HCT116 (cell line): ENCODE results near the gene DEPDC4. TPM values are rescaled to one million over a fixed set of nuclear protein-coding genes. Genes with fewer than 3 reads are reported as not detected.
"Not testable (repeated sequence)": the region's sequence is repeated elsewhere in the genome, so short reads cannot be mapped to it uniquely, and the experiment has no call there.

ENCODE experiments used
- ATAC-seq: fragments of 200-7000 bp; cut with Tn5 transposase; 2 replicates; pipeline ENCODE4 v1.9.1; 2020; ENCODE audit warnings: mild to moderate bottlenecking, moderate library complexity
- BruUV-seq: library from RNA; stranded (reverse); fragments of 400-500 nt; replicated peaks from 2 replicates; lab custom pipeline; 2021; lab: Mats Ljungman, UMichigan
- CTCF ChIA-PET: fragments of 300-600 bp; sonication (Branson Sonifier 250); formaldehyde crosslinking; loops from one replicate; lab custom pipeline; 2021; ENCODE audit warnings: antibody characterized with exemption; lab: Charles Lee
- POLR2A ChIA-PET: fragments of 300-600, 350-600 bp; sonication (Branson Sonifier 250); formaldehyde crosslinking; loops from one replicate; lab custom pipeline; 2021; ENCODE audit warnings: antibody characterized with exemption; lab: Charles Lee
- RAD21 ChIA-PET, 2 experiments: fragments of 300-600 bp; sonication (Branson Sonifier 250); formaldehyde crosslinking; loops; one replicate each; lab custom pipeline; 2023; ENCODE audit warnings: low total read pairs in 2 of 2; ENCODE audit not compliant: uncharacterized antibody in 2 of 2, unreplicated experiment in 2 of 2, low non-redundant PET in 1 of 2; lab: Charles Lee
- DNase-seq: peaks from one replicate; pipeline ENCODE4 v3.0.0-alpha.2; 2010; ENCODE audit warnings: low read depth, low spot score
- H2AFZ ChIP-seq: fragments of 200-600 bp; shearing (Covaris generic), sonication (generic); 2 replicates; pipeline ENCODE4 v1.6.1; 2017; ENCODE audit warnings: low read depth, mixed run types, mixed read lengths, antibody characterized with exemption, low read length; ENCODE audit not compliant: poor library complexity, severe bottlenecking
- H3K27ac ChIP-seq: 2 replicates; pipeline ENCODE4 v1.5.1; 2012; ENCODE audit warnings: low read depth, low read length
- H3K27me3 ChIP-seq: fragments of 200-600 bp; sonication (generic); 2 replicates; pipeline ENCODE4 v1.6.1; 2016; ENCODE audit warnings: mixed run types, low read length, mixed read lengths; ENCODE audit not compliant: insufficient read depth
- H3K36me3 ChIP-seq, 2 experiments: fragments of 200-500 bp in 1 of 2; fragments of 200-600 bp in 1 of 2; sonication (Bioruptor generic) in 1 of 2; sonication (generic) in 1 of 2; 2 replicates each; pipeline versions ENCODE4 v1.5.1 to v1.6.1; 2014 to 2016; ENCODE audit warnings: low read length in 2 of 2, inconsistent platforms in 1 of 2, mixed read lengths in 1 of 2, mixed run types in 1 of 2; ENCODE audit not compliant: insufficient read depth in 2 of 2, control insufficient read depth in 1 of 2
- H3K4me1 ChIP-seq, 2 experiments: fragments of 200-600 bp in 1 of 2; sonication (generic) in 1 of 2; 2 replicates each; pipeline versions ENCODE4 v1.5.1 to v1.6.1; 2012 to 2017; ENCODE audit warnings: low read length in 2 of 2, inconsistent platforms in 1 of 2, mild to moderate bottlenecking in 1 of 2, mixed read lengths in 1 of 2, mixed run types in 1 of 2, moderate library complexity in 1 of 2; ENCODE audit not compliant: insufficient read depth in 2 of 2, control insufficient read depth in 1 of 2
- H3K4me2 ChIP-seq: fragments of 200-600 bp; sonication (generic); 2 replicates; pipeline ENCODE4 v1.6.1; 2017; ENCODE audit warnings: mixed run types, low read length, mixed read lengths
- H3K4me3 ChIP-seq, 2 experiments: fragments of 200-600 bp in 1 of 2; sonication (generic) in 1 of 2; replicated peaks in 1 of 2; 2 replicates each; pipeline ENCODE4 v1.5.1; 2011 to 2016; ENCODE audit warnings: low read length in 2 of 2, control low read depth in 1 of 2, low read depth in 1 of 2, mild to moderate bottlenecking in 1 of 2, mixed read lengths in 1 of 2, mixed run types in 1 of 2
- H3K79me2 ChIP-seq: fragments of 200-600 bp; sonication (generic); 2 replicates; pipeline ENCODE4 v1.6.1; 2017; ENCODE audit warnings: mild to moderate bottlenecking, mixed run types, low read length, moderate library complexity, mixed read lengths; ENCODE audit not compliant: insufficient read depth
- H3K9ac ChIP-seq: fragments of 200-600 bp; sonication (generic); 2 replicates; pipeline ENCODE4 v1.6.1; 2016; ENCODE audit warnings: low read length, mixed read lengths
- H3K9me2 ChIP-seq: fragments of 200-600 bp; sonication (generic), shearing (Covaris generic); 2 replicates; pipeline ENCODE4 v1.6.1; 2017; ENCODE audit warnings: mixed run types, mild to moderate bottlenecking, moderate library complexity; ENCODE audit not compliant: insufficient read depth
- H3K9me3 ChIP-seq, 2 experiments: fragments of 200-500 bp in 1 of 2; fragments of 200-600 bp in 1 of 2; sonication (Bioruptor generic) in 1 of 2; sonication (generic) in 1 of 2; 2 replicates each; pipeline ENCODE4 v1.6.1; 2014 to 2017; ENCODE audit warnings: low read length in 2 of 2, mixed read lengths in 2 of 2, inconsistent platforms in 1 of 2, low read depth in 1 of 2, mild to moderate bottlenecking in 1 of 2, mixed run types in 1 of 2, moderate library complexity in 1 of 2; ENCODE audit not compliant: control insufficient read depth in 1 of 2, insufficient read depth in 1 of 2
- H4K20me1 ChIP-seq: fragments of 200-600 bp; sonication (generic), shearing (Covaris generic); 2 replicates; pipeline ENCODE4 v1.6.1; 2017; ENCODE audit warnings: mixed run types, mild to moderate bottlenecking, moderate library complexity; ENCODE audit not compliant: insufficient read depth
- EZH2phosphoT487 ChIP-seq: fragments of 200-600 bp; IDR thresholded peaks from 2 replicates; pipeline ENCODE4 v1.6.1; 2018; ENCODE audit warnings: antibody characterized with exemption, borderline replicate concordance
- POLR2A ChIP-seq: IDR thresholded peaks from 2 replicates; pipeline ENCODE4 v1.7.0; 2011; ENCODE audit warnings: borderline replicate concordance; ENCODE audit not compliant: insufficient read depth, insufficient read length; ENCODE audit errors: extremely low read depth
- ZFX ChIP-seq: fragments of 450-650 bp; IDR thresholded peaks from 2 replicates; pipeline ENCODE4 v1.6.1; 2017
- intact Hi-C: fragments of 100-400 bp; cut with micrococcal nuclease; formaldehyde crosslinking; loops from 2 replicates; pipeline ENCODE4 v1.10.0; 2022
- total RNA-seq: library from RNA; stranded (reverse); gene quantifications from one replicate; pipeline ENCODE4 v1.2.1, GENCODE V29; 2021; ENCODE audit not compliant: unreplicated experiment
- TF ChIP-seq, protein P1 (sequence below): IDR thresholded peaks from 2 replicates; pipeline ENCODE4 v1.6.1; 2011; ENCODE audit warnings: mild to moderate bottlenecking, low read length, moderate library complexity; ENCODE audit not compliant: insufficient replicate concordance; ENCODE audit errors: extremely low read depth
- TF ChIP-seq, protein P2 (sequence below): IDR thresholded peaks from 2 replicates; pipeline ENCODE4 v1.6.1; 2012; ENCODE audit warnings: low read depth

Gene DEPDC4
- total RNA-seq, 1 experiment from 2014 or later: 3.4 TPM

DNA sequence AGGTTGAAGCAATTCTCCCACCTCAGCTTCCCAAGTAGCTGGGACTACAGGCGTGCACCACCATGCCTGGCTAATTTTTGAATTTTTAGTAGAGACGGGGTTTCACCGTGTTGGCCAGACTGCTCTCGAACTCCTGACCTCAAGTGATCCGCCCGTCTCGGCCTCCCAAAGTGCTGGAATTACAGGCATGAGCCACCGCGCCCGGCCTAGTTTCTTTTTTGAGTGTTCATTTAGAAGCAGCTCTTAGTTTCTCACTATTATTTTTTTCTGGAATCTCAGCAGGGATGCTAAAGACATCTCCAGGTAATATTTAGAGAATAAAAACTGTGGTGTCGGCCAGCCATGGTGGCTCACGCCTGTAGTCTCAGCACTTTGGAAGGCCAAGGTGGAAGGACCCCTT is 17.7 kb upstream of the DEPDC4 start:
- DNase-seq, POLR2A ChIA-PET, H3K27me3 ChIP-seq, H4K20me1 ChIP-seq, ATAC-seq, H3K4me2 ChIP-seq, CTCF ChIA-PET, RAD21 ChIA-PET, BruUV-seq, H3K9me2 ChIP-seq, H3K4me1 ChIP-seq, H2AFZ ChIP-seq, H3K9ac ChIP-seq, H3K4me3 ChIP-seq, intact Hi-C loops, H3K27ac ChIP-seq, H3K36me3 ChIP-seq, H3K9me3 ChIP-seq: not testable (repeated sequence)
- H3K79me2 ChIP-seq: peaks cover 20% of the 10 kb centered on the region

DNA sequence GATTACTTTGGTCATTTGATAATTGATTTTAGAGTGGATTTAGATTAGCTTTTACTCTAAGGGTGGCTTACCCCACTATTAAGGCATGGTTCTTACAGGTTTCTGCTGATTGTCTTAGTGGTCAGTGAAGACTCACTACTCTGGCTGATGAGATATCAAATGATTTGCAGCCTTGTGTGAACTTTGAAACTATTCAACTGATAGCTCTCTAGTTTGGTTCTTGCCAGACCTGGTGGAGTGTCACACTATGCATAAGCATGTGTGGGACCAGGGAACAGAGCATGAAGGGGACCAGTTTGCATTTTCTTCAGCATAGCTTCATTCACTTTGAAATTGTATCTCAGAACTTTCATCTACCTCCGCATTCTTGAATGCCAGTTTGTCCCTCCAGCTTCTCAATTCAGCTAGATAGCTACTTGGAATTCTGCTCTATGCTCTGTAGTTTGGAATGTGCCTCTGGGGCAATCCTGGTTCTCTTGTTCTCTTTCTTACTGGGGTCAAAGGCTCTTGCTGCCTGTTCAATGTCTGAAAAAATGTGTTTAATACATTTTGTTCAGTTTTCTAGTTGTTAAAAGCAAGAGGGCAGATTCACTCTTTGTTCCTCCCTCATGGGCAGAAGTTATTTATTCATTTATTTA is 12.8 kb upstream of the DEPDC4 start:
- no peak overlapping the region for H3K27ac ChIP-seq
- ChIA-PET POLR2A (no interaction called here), RAD21 (no interaction called here), CTCF (no interaction called here)
- no peak overlapping the region for H3K4me3 ChIP-seq
- no peaks in the 10 kb centered on the region for H3K36me3 ChIP-seq
- DNase-seq (no peak), ATAC-seq (no peak)
- H3K4me1 ChIP-seq: no peaks in the 10 kb centered on the region
- no peaks in the 10 kb centered on the region for H4K20me1 ChIP-seq
- H3K27me3 ChIP-seq: no peaks in the 10 kb centered on the region
- no peaks in the 10 kb centered on the region for H3K9me2 ChIP-seq
- no TSS peak for BruUV-seq
- TF ChIP-seq EZH2phosphoT487: no peak
- TF ChIP-seq, protein P1, sequence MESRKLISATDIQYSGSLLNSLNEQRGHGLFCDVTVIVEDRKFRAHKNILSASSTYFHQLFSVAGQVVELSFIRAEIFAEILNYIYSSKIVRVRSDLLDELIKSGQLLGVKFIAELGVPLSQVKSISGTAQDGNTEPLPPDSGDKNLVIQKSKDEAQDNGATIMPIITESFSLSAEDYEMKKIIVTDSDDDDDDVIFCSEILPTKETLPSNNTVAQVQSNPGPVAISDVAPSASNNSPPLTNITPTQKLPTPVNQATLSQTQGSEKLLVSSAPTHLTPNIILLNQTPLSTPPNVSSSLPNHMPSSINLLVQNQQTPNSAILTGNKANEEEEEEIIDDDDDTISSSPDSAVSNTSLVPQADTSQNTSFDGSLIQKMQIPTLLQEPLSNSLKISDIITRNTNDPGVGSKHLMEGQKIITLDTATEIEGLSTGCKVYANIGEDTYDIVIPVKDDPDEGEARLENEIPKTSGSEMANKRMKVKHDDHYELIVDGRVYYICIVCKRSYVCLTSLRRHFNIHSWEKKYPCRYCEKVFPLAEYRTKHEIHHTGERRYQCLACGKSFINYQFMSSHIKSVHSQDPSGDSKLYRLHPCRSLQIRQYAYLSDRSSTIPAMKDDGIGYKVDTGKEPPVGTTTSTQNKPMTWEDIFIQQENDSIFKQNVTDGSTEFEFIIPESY: no peak
- TF ChIP-seq POLR2A: no peak
- TF ChIP-seq ZFX: no peak
- TF ChIP-seq, protein P2, sequence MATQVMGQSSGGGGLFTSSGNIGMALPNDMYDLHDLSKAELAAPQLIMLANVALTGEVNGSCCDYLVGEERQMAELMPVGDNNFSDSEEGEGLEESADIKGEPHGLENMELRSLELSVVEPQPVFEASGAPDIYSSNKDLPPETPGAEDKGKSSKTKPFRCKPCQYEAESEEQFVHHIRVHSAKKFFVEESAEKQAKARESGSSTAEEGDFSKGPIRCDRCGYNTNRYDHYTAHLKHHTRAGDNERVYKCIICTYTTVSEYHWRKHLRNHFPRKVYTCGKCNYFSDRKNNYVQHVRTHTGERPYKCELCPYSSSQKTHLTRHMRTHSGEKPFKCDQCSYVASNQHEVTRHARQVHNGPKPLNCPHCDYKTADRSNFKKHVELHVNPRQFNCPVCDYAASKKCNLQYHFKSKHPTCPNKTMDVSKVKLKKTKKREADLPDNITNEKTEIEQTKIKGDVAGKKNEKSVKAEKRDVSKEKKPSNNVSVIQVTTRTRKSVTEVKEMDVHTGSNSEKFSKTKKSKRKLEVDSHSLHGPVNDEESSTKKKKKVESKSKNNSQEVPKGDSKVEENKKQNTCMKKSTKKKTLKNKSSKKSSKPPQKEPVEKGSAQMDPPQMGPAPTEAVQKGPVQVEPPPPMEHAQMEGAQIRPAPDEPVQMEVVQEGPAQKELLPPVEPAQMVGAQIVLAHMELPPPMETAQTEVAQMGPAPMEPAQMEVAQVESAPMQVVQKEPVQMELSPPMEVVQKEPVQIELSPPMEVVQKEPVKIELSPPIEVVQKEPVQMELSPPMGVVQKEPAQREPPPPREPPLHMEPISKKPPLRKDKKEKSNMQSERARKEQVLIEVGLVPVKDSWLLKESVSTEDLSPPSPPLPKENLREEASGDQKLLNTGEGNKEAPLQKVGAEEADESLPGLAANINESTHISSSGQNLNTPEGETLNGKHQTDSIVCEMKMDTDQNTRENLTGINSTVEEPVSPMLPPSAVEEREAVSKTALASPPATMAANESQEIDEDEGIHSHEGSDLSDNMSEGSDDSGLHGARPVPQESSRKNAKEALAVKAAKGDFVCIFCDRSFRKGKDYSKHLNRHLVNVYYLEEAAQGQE: no peak
- H2AFZ ChIP-seq: no peak overlapping the region
- no peak overlapping the region for H3K4me2 ChIP-seq
- no peak overlapping the region for H3K9ac ChIP-seq
- intact Hi-C loops: no loop called here
- peaks cover 63% of the 10 kb centered on the region for H3K79me2 ChIP-seq
- H3K9me3 ChIP-seq: no peaks in the 10 kb centered on the region
